GM19351 (cell line): ENCODE measurements around the gene BRMS1.

Source experiments
- ATAC-seq: cut with Tn5 transposase; IDR thresholded peaks from one replicate; pipeline ENCODE4 v1.9.1; 2021; ENCODE audit warnings: mild to moderate bottlenecking, moderate library complexity; ENCODE audit not compliant: unreplicated experiment

BRMS1 gene

DNA sequence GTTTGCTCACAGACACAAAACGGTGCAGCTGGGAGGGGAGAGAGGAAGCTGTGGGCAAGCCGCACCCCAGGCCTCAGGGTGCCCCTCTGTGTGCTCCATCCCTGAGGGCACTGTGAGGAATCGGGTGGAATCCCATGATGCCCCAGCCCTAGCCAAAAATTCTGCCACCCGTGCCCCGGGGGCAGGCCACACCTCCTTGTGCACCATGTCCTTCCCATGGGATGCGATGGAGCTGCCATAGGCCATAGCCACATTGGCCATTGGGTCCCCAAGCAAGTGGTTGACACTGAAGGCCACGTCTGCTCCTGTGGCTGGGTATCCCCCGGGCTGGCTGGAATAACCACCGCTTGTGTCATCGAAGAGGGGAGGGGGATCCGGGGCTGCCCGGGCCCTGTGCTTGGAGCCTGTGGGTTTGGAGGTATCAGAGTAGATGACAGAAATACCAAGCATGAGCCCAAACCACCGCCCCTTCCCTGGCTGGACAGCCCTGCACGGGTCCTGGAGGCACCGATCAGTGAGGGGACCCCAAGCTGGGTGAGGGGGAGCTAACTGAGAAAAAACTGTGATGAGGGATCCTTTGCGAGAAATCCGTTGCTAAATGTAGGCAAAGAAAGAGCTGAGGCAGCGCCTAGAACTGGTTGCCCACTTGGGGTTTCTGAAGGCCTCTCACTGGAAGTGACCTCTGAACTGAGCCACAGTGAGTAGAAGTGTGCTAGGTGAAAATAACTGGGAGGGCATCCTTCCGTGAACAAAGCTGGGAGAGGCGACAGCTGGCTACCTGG lies 56.8 kb downstream of the BRMS1 start:
- no peak for ATAC-seq
